Motor neuron (in vitro differentiated cells): Measurements from ENCODE around the gene JAM2. TPM values are rescaled to one million over a fixed set of nuclear protein-coding genes. Genes with fewer than 3 reads are reported as not detected.
"Not testable (repeated sequence)": the region's sequence is repeated elsewhere in the genome, so short reads cannot be mapped to it uniquely, and the experiment has no call there.

Experiments used
- ATAC-seq, 8 experiments: fragments of 200-7000 bp; cut with Tn5 transposase; replicated peaks in 6 of 8; 2 replicates each; pipeline ENCODE4 v1.8.0; 2021; ENCODE audit warnings: mild to moderate bottlenecking in 8 of 8, moderate library complexity in 8 of 8
- H3K27ac ChIP-seq, 2 donors: fragments of 250-450 bp; sonication (Bioruptor Pico); 2 replicates each; pipeline ENCODE4 v1.9.0; 2021; ENCODE audit warnings: antibody characterized with exemption in 2 of 2, mild to moderate bottlenecking in 2 of 2, moderate library complexity in 1 of 2
- H3K4me1 ChIP-seq, 2 donors: fragments of 250-450 bp; sonication (Bioruptor Pico); replicated peaks in 1 of 2; 2 replicates each; pipeline ENCODE4 v1.6.1; 2021; ENCODE audit warnings: antibody characterized with exemption in 2 of 2, mild to moderate bottlenecking in 2 of 2, moderate library complexity in 1 of 2
- H3K4me3 ChIP-seq, 5 donors: fragments of 250-450 bp; sonication (Bioruptor Pico); 2 replicates each; pipeline ENCODE4 v1.9.0; 2021; ENCODE audit warnings: antibody characterized with exemption in 5 of 5, mild to moderate bottlenecking in 5 of 5, moderate library complexity in 4 of 5
- WGBS, 10 experiments: fragments of 450-650 bp; shearing (Covaris generic); methylation state at CpG; one replicate each; pipeline ENCODE4 v1.0.0; 2022; 5-methylcytosine and 5-hydroxymethylcytosine counted together
- in situ Hi-C, 9 experiments: fragments of 400-800 bp; cut with MboI; loops; one replicate each; pipeline ENCODE4 v1.15.0; 2021; ENCODE audit warnings: low sequenced_read_pairs in 9 of 9, low pct_unique_long_range_greater_than_20kb in 2 of 9; ENCODE audit not compliant: unreplicated experiment in 9 of 9
- total RNA-seq, 8 experiments: library from RNA; unstranded; fragments of 300-600 nt; gene quantifications; 2 replicates each; pipeline versions ENCODE4 v1.2.3 to v1.2.4, GENCODE V29; 2022

JAM2 gene
- total RNA-seq, 8 experiments from 2014 or later = 0.51 to 39.7 (median 11.1) TPM

- no peak overlapping the region for H3K27ac ChIP-seq
- 38 to 100% (median 81%) methylated on average over 1 to 2 of the region's 2 CpGs; no CpG with 5 or more reads in 2 of the 10 experiments for WGBS, 10 experiments
- peaks cover 9 to 20% of the 10 kb centered on the region in 2 donors for H3K4me1 ChIP-seq
- ATAC-seq = peak in 2 of 8 experiments; percentile 18 to 73
- in situ Hi-C loops = no loop called here
- no peak overlapping the region for H3K4me3 ChIP-seq
Observed at GRCh38 chr21:25656412-25656811, 17.4 kb downstream of the JAM2 start.

DNA sequence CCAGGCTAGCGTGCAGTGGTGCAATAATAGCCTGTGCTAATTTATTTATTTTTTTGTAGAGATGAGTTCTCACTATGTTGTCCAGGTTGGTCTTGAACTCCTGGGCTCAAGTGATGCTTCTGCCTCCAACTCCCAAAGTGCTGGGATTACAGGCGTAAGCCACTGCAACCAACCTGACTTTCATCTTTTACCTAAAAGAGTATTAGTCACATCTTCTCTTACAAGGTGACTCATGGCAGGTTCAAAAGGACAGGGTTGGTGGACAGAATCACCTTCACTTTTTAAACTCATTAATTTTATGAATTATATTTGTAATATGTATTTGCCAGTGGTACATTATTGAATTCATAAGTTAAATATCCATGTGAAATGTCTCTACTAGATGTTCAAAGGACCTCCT lies 18.1 kb downstream of the JAM2 start:
- Histone ChIP-seq H3K4me3 (no peak overlapping the region), H3K27ac (peak overlapping the region in 1 of 2 donors; percentile 35), H3K4me1 (peaks cover 9 to 20% of the 10 kb centered on the region in 2 donors)
- ATAC-seq = no peak
- WGBS, 10 experiments = 55 to 100% (median 94%) methylated on average over 1 to 2 of the region's 2 CpGs; no CpG with 5 or more reads in 1 of the 10 experiments
- in situ Hi-C loops = no loop called here

- peak in 5 of 8 experiments; percentile 49 to 93 (median 71) for ATAC-seq
- H3K4me3 ChIP-seq = no peak overlapping the region
- peak overlapping the region; percentile 49 to 81 for H3K27ac ChIP-seq
- peaks cover 9 to 20% of the 10 kb centered on the region in 2 donors for H3K4me1 ChIP-seq
- whole genome bisulfite sequencing, 10 experiments = 0 to 20% (median 0%) methylated on average over 1 of the region's 1 CpG; no CpG with 5 or more reads in 2 of the 10 experiments
- in situ Hi-C loops = no loop called here
Observed at GRCh38 chr21:25658427-25659035, 19.5 kb downstream of the JAM2 start.

DNA sequence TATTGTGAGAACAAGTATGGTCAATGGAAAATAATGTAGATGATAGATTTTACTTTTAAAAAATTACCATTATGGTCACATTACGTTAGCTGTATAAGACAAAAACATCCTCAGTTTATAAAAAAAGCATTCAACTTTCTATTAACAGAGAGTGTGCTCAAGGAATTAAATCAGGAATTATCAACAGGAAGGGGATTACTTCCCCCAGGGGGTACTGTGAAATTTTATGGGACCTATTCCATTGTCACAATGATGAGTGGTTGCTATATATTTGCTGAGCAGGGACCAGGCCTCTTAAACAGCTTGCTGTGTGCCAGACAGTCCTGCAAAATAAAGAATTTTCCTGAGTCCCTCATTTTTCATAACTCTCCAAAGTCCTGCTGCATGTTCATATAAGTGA lies 21.2 kb downstream of the JAM2 start:
- Histone ChIP-seq H3K4me1 (peaks cover 9 to 20% of the 10 kb centered on the region in 2 donors), H3K4me3 (no peak overlapping the region), H3K27ac (no peak overlapping the region)
- in situ Hi-C loops = no loop called here
- WGBS, 10 experiments = 0 to 100% (median 80%) methylated on average over 1 of the region's 1 CpG; no CpG with 5 or more reads in 3 of the 10 experiments
- no peak for ATAC-seq

- peak in 1 of 8 experiments; percentile 74 for ATAC-seq
- Histone ChIP-seq H3K27ac (no peak overlapping the region), H3K4me1 (no peaks in the 10 kb centered on the region), H3K4me3 (no peak overlapping the region)
- WGBS, 10 experiments = 22 to 94% (median 79%) methylated on average over 2 to 4 of the region's 4 CpGs; no CpG with 5 or more reads in 2 of the 10 experiments
- in situ Hi-C loops = no loop called here
Observed at GRCh38 chr21:25664491-25664931, 25.5 kb downstream of the JAM2 start.

DNA sequence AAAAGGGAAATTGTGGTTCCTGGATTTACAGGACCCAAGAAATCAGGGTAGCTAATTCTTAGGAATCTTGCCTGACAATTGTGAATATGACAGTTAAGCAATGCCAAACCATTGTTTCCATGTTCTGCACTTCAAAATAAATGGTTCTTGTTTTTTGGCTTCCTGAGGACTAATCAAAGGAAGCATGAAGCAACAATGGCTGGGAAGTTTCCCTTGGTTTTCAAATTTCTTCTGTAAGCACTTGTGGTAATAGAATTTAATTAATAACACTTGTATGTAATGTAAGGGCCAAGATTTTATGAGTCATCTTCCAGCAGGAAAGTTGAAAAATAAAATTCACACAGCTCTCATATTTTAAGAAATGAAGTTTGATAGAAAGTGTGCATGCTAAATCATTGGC lies 31.7 kb downstream of the JAM2 start:
- Histone ChIP-seq H3K4me3 (no peak overlapping the region), H3K27ac (no peak overlapping the region), H3K4me1 (no peaks in the 10 kb centered on the region)
- in situ Hi-C loops = no loop called here
- ATAC-seq = peak in 2 of 8 experiments; percentile 23 to 42

DNA sequence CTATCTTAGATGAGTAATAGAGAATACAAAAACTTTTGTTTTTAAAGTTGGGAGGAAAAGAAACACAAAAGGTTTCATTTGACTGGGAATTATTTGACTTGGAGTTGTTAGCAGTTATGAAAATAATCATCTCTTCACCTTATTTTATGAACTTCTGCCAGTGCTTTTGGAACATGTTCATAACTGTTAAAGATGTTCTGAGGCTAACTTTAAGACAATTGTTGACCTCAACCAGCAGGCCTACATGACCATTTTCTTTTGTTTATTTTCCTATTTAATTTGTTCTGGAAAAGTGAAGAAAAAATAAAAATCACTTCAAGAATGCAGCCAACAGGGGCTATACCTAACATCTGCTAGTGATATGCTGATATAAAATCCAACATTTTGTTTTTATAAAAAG lies 37.4 kb downstream of the JAM2 start:
- H3K27ac ChIP-seq = no peak overlapping the region
- H3K4me3 ChIP-seq = no peak overlapping the region
- no peaks in the 10 kb centered on the region for H3K4me1 ChIP-seq
- in situ Hi-C loops = no loop called here
- no peak for ATAC-seq

GRCh38 chr21:25682382-25682781 lies 43.3 kb downstream of the JAM2 start:
- Histone ChIP-seq H3K4me3 (no peak overlapping the region), H3K27ac (no peak overlapping the region), H3K4me1 (no peaks in the 10 kb centered on the region)
- ATAC-seq = no peak
- in situ Hi-C loops = no loop called here
- WGBS, 10 experiments = 42 to 88% (median 82%) methylated on average over 1 to 5 of the region's 9 CpGs; no CpG with 5 or more reads in 4 of the 10 experiments

GRCh38 chr21:25687787-25688186 lies 48.7 kb downstream of the JAM2 start:
- Histone ChIP-seq H3K27ac (no peak overlapping the region), H3K4me1 (no peaks in the 10 kb centered on the region), H3K4me3 (no peak overlapping the region)
- in situ Hi-C loops = no loop called here
- ATAC-seq = no peak
- 69 to 100% (median 92%) methylated on average over 1 to 4 of the region's 4 CpGs; no CpG with 5 or more reads in 1 of the 10 experiments for WGBS, 10 experiments

DNA sequence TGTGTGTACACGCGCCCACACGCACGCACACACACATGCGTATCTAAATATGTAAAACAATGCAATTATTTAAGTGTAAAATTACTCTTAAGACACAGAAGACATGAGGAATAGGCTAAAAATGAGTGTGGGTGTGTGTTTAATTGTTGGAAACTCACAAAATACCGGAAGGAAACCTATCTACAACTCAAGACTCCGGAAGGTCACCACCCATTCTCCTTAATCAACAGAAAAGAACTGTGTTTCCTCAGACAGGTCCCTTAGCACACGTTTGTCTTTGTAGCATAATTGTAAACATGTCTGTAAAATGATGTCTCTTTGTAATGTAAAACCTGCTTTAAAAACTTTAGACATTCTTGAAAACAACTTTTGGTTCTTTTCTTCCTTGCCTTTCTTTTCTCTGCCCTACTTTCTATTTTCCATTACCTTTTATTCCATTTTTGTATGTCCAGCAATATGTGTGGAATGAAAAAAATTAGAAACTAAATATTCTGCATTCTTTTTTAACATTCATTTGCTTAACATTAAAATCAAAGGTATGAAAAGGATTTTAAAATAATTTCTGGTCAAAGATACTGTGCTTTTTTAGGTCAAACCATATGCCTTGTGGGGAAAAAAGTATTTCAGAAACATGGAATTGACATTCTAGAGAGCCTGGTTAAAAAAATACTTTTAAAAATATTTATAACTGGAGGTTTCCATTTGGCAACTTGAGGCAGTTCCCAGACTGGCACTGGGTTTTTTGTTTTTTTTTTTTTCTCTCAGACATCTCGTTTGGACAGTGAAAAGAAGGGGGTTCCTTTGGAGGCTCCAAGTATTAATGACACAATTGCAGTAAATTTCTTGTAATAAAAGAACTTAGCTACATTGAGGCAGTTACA lies 49.5 kb downstream of the JAM2 start:
- H3K4me3 ChIP-seq = no peak overlapping the region
- no peak for ATAC-seq
- no peak overlapping the region for H3K27ac ChIP-seq
- no peaks in the 10 kb centered on the region for H3K4me1 ChIP-seq
- in situ Hi-C loops = no loop called here
- WGBS, 10 experiments = 0 to 93% (median 75%) methylated on average over 1 to 8 of the region's 9 CpGs

- WGBS, 10 experiments = 71 to 100% (median 76%) methylated on average over 1 of the region's 1 CpG; no CpG with 5 or more reads in 6 of the 10 experiments
- Histone ChIP-seq H3K4me3 (no peak overlapping the region), H3K27ac (no peak overlapping the region), H3K4me1 (no peaks in the 10 kb centered on the region)
- ATAC-seq = peak in 2 of 8 experiments; percentile 73 to 76
- in situ Hi-C loops = no loop called here
Observed at GRCh38 chr21:25689226-25689625, 50.2 kb downstream of the JAM2 start.

DNA sequence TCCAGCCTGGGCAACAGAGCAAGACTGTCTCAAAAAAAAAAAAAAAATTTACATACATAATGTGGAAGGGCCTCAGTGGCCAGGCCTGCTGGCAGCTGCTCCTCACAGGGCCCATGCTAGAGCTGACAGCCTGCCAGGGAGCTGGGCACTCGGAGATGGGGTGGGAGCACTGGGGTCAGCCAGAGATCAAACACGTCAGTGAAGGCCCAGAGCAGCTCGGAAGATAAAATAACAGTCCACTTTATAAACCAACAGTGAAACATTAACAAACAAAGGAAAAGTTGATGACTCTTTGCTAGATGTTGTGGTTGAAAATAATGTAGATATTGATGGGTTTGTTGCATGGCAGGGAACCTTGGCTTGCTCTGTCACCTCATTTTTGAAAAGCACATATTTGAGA lies 52.9 kb downstream of the JAM2 start:
- Histone ChIP-seq H3K4me1 (no peaks in the 10 kb centered on the region), H3K27ac (no peak overlapping the region), H3K4me3 (no peak overlapping the region)
- ATAC-seq = no peak
- 90 to 100% (median 100%) methylated on average over 1 to 3 of the region's 3 CpGs; no CpG with 5 or more reads in 4 of the 10 experiments for WGBS, 10 experiments
- in situ Hi-C loops = no loop called here

DNA sequence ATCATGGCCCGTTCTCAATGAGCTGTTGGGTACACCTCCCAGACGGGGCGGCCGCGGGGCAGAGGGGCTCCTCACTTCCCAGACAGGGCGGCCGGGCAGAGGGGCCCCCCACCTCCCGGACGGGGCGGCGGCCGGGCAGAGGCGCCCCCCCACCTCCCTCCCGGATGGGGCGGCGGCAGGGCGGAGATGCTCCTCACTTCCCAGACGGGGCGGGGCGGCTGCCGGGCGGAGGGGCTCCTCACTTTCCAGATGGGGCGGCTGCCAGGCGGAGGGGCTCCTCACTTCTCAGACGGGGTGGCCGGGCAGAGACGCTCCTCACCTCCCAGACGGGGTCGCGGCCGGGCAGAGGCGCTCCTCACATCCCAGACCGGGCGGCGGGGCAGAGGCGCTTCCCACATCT lies 56.4 kb downstream of the JAM2 start:
- H3K4me1 ChIP-seq, H3K27ac ChIP-seq, in situ Hi-C loops, H3K4me3 ChIP-seq, ATAC-seq: not testable (repeated sequence)
- no CpG with 5 or more reads among the region's 36 CpGs for WGBS, 10 experiments
